Measurements from ENCODE around the gene KANSL1.

GRCh38 chr17:46045639-46046038 lies 147.6 kb downstream of the KANSL1 start:
- TF ChIP-seq, protein P1, sequence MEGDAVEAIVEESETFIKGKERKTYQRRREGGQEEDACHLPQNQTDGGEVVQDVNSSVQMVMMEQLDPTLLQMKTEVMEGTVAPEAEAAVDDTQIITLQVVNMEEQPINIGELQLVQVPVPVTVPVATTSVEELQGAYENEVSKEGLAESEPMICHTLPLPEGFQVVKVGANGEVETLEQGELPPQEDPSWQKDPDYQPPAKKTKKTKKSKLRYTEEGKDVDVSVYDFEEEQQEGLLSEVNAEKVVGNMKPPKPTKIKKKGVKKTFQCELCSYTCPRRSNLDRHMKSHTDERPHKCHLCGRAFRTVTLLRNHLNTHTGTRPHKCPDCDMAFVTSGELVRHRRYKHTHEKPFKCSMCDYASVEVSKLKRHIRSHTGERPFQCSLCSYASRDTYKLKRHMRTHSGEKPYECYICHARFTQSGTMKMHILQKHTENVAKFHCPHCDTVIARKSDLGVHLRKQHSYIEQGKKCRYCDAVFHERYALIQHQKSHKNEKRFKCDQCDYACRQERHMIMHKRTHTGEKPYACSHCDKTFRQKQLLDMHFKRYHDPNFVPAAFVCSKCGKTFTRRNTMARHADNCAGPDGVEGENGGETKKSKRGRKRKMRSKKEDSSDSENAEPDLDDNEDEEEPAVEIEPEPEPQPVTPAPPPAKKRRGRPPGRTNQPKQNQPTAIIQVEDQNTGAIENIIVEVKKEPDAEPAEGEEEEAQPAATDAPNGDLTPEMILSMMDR (IDR thresholded peaks at IDR 0.05), result no peak
- TF ChIP-seq YY1 (IDR thresholded peaks at IDR 0.05; ENCODE audit: low read depth), result no peak
- no peak for TF ChIP-seq EZH2phosphoT487 (IDR thresholded peaks at IDR 0.05; ENCODE audit: borderline replicate concordance, low read depth)
- no peak for TF ChIP-seq MAX (IDR thresholded peaks at IDR 0.05; ENCODE audit: low read depth)
- TF ChIP-seq RXRA (IDR thresholded peaks at IDR 0.05; ENCODE audit: borderline replicate concordance, low read depth), result no peak
- TF ChIP-seq FOSL2 (IDR thresholded peaks at IDR 0.05; ENCODE audit: borderline replicate concordance, low read depth), result no peak
- TF ChIP-seq, protein P2, sequence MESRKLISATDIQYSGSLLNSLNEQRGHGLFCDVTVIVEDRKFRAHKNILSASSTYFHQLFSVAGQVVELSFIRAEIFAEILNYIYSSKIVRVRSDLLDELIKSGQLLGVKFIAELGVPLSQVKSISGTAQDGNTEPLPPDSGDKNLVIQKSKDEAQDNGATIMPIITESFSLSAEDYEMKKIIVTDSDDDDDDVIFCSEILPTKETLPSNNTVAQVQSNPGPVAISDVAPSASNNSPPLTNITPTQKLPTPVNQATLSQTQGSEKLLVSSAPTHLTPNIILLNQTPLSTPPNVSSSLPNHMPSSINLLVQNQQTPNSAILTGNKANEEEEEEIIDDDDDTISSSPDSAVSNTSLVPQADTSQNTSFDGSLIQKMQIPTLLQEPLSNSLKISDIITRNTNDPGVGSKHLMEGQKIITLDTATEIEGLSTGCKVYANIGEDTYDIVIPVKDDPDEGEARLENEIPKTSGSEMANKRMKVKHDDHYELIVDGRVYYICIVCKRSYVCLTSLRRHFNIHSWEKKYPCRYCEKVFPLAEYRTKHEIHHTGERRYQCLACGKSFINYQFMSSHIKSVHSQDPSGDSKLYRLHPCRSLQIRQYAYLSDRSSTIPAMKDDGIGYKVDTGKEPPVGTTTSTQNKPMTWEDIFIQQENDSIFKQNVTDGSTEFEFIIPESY (IDR thresholded peaks at IDR 0.05; ENCODE audit: borderline replicate concordance, low read depth), result no peak
- TF ChIP-seq POLR2AphosphoS5 (IDR thresholded peaks at IDR 0.05; ENCODE audit: low read depth, low read length), result no peak
